NCI-H748 treated with DMSO at 0.1 percent for 48 hours (cell line): ENCODE results near the gene GLP1R.
"Not testable (repeated sequence)": the region's sequence is repeated elsewhere in the genome, so short reads cannot be mapped to it uniquely, and the experiment has no call there.

ENCODE experiments used
- DNase-seq: peaks from one replicate; lab custom pipeline; 2025; lab: John Stamatoyannopoulos, UW

The GLP1R gene

GRCh38 chr6:39128106-39128505 lies 79.5 kb downstream of the GLP1R start:
- no peak for DNase-seq

- DNase-seq: no peak
Observed at GRCh38 chr6:39128832-39129231, 80.3 kb downstream of the GLP1R start.

DNA sequence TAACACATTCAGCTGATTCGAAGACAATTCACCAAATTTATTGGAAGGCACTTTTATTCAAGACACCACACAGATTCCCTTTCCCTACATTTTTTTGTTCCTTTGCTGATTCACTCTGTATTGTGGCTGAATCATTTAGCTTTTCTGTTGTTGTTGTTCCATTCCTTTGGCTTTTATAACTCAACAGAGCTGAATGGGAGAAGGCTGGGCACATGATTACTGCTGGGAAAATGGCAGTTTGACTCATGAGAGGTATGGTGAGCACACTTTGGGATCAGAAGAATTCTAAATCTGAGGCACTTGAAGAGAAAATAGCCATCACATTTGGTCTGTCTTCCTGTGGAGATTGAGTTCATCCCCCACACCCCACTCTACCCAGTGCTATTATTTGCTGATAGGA lies 82.1 kb downstream of the GLP1R start:
- no peak for DNase-seq

GRCh38 chr6:39134761-39135160 lies 86.2 kb downstream of the GLP1R start:
- DNase-seq: not testable (repeated sequence)

- DNase-seq: not testable (repeated sequence)
Observed at GRCh38 chr6:39136207-39136606, 87.6 kb downstream of the GLP1R start.

DNA sequence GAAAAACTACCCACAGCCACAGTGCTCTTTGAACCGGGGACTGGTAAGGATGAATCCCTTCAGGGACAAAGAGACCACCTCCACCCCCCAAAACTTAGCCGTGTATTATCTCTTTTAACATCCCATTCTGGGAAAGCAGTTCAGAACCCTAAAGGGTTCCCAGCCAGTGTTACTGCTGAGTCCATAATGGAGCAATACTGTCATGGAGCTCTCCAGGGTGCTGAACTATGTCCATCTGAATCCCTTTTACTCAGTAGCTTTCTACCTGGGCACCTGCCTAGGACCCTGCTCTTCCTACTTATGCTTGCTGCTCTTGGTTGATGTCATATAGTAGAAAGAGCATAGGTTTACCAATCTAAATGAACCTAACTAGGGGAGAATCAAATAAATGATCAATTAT lies 88.7 kb downstream of the GLP1R start:
- no peak for DNase-seq
